ENCODE measurements around the gene DTX3L.

Gene DTX3L

GRCh38 chr3:122606330-122606729 is 42.2 kb downstream of the DTX3L start:
- no peak for DNase-seq (ENCODE audit: low read depth, low spot score)

GRCh38 chr3:122608916-122609315 is 44.8 kb downstream of the DTX3L start:
- DNase-seq (ENCODE audit: low read depth, low spot score), result no peak

GRCh38 chr3:122609798-122610559 is 45.8 kb downstream of the DTX3L start:
- DNase-seq (ENCODE audit: low read depth, low spot score), result no peak

GRCh38 chr3:122612696-122613095 is 48.6 kb downstream of the DTX3L start:
- DNase-seq (ENCODE audit: low read depth, low spot score), result no peak

GRCh38 chr3:122615303-122615702 is 51.2 kb downstream of the DTX3L start:
- DNase-seq (ENCODE audit: low read depth, low spot score), result no peak

- DNase-seq (ENCODE audit: low read depth, low spot score), result no peak
Measured at GRCh38 chr3:122618614-122619013, 54.5 kb downstream of the DTX3L start.

- DNase-seq (ENCODE audit: low read depth, low spot score), result no peak
Measured at GRCh38 chr3:122619040-122619439, 54.9 kb downstream of the DTX3L start.

GRCh38 chr3:122620399-122620798 is 56.3 kb downstream of the DTX3L start:
- DNase-seq (ENCODE audit: low read depth, low spot score), result no peak

GRCh38 chr3:122621112-122621511 is 57.0 kb downstream of the DTX3L start:
- DNase-seq (ENCODE audit: low read depth, low spot score), result no peak

- no peak for DNase-seq (ENCODE audit: low read depth, low spot score)
Measured at GRCh38 chr3:122623031-122623829, 59.1 kb downstream of the DTX3L start.
